Renal cortex interstitium (tissue), 15 donors: Measurements from ENCODE around the gene MAU2. TPM values are rescaled to one million over a fixed set of nuclear protein-coding genes. Genes with fewer than 3 reads are reported as not detected.
A peak's percentile ranks its signal among the peaks of the same experiment; 100 is the strongest.

ENCODE experiments used
- DNase-seq, 11 donors: peaks; one replicate each; pipeline ENCODE4 v3.0.0-alpha.2; 2013; ENCODE audit warnings: low read depth in 9 of 11, low spot score in 4 of 11; ENCODE audit errors: extremely low read depth in 1 of 11
- long read RNA-seq, 16 experiments: transcript quantifications; one replicate each; lab custom pipeline, GENCODE V29; 2026
- polyA plus RNA-seq, 3 donors: library from polyadenylated mRNA; unstranded; fragments of 120-200 nt; gene quantifications; one replicate each; pipeline ENCODE4 v1.2.1, GENCODE V29; 2013; ENCODE audit not compliant: insufficient read length in 3 of 3

Gene MAU2, protein sequence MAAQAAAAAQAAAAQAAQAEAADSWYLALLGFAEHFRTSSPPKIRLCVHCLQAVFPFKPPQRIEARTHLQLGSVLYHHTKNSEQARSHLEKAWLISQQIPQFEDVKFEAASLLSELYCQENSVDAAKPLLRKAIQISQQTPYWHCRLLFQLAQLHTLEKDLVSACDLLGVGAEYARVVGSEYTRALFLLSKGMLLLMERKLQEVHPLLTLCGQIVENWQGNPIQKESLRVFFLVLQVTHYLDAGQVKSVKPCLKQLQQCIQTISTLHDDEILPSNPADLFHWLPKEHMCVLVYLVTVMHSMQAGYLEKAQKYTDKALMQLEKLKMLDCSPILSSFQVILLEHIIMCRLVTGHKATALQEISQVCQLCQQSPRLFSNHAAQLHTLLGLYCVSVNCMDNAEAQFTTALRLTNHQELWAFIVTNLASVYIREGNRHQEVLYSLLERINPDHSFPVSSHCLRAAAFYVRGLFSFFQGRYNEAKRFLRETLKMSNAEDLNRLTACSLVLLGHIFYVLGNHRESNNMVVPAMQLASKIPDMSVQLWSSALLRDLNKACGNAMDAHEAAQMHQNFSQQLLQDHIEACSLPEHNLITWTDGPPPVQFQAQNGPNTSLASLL
- 10 to 100 TPM; 45.0 to 85.6 (median 50.0) TPM for polyA plus RNA-seq
- long read RNA-seq, donor 1 = 0 reads
- long read RNA-seq, donor 2, partial matches to known transcripts = 0 of 1 reads
- long read RNA-seq, donor 2, other reads (novel, unspliced or antisense) = 0 of 1 reads
- long read RNA-seq, donor 3, partial matches to known transcripts = 0 of 8 reads
- long read RNA-seq, donor 3, other reads (novel, unspliced or antisense) = 7 of 8 reads
- long read RNA-seq, donor 4, partial matches to known transcripts = 0 of 5 reads
- long read RNA-seq, donor 4, other reads (novel, unspliced or antisense) = 0 of 5 reads
- long read RNA-seq, donor 5, partial matches to known transcripts = 6 of 13 reads
- long read RNA-seq, donor 5, other reads (novel, unspliced or antisense) = 5 of 13 reads
- long read RNA-seq, donor 6, full-length matches to known transcripts = 3 of 21 reads
- long read RNA-seq, donor 6, partial matches to known transcripts = 18 of 21 reads
- long read RNA-seq, donor 6, other reads (novel, unspliced or antisense) = 0 of 21 reads
- long read RNA-seq, donor 7, partial matches to known transcripts = 26 of 33 reads
- long read RNA-seq, donor 7, other reads (novel, unspliced or antisense) = 6 of 33 reads
- long read RNA-seq, donor 8 = 0 reads
- long read RNA-seq, donor 9, partial matches to known transcripts = 0 of 6 reads
- long read RNA-seq, donor 9, other reads (novel, unspliced or antisense) = 6 of 6 reads
- long read RNA-seq, donor 10, partial matches to known transcripts = 0 of 1 reads
- long read RNA-seq, donor 10, other reads (novel, unspliced or antisense) = 0 of 1 reads
- long read RNA-seq, donor 11, partial matches to known transcripts = 9 of 9 reads
- long read RNA-seq, donor 11, other reads (novel, unspliced or antisense) = 0 of 9 reads
- long read RNA-seq, donor 12 = 0 reads
- long read RNA-seq, donor 13, partial matches to known transcripts = 0 of 9 reads
- long read RNA-seq, donor 13, other reads (novel, unspliced or antisense) = 8 of 9 reads
- long read RNA-seq, donor 14 = 0 reads
- long read RNA-seq, donor 15, partial matches to known transcripts = 0 of 1 reads
- long read RNA-seq, donor 15, other reads (novel, unspliced or antisense) = 0 of 1 reads
- long read RNA-seq, donor 16, partial matches to known transcripts = 0 of 18 reads
- long read RNA-seq, donor 16, other reads (novel, unspliced or antisense) = 17 of 18 reads

DNA sequence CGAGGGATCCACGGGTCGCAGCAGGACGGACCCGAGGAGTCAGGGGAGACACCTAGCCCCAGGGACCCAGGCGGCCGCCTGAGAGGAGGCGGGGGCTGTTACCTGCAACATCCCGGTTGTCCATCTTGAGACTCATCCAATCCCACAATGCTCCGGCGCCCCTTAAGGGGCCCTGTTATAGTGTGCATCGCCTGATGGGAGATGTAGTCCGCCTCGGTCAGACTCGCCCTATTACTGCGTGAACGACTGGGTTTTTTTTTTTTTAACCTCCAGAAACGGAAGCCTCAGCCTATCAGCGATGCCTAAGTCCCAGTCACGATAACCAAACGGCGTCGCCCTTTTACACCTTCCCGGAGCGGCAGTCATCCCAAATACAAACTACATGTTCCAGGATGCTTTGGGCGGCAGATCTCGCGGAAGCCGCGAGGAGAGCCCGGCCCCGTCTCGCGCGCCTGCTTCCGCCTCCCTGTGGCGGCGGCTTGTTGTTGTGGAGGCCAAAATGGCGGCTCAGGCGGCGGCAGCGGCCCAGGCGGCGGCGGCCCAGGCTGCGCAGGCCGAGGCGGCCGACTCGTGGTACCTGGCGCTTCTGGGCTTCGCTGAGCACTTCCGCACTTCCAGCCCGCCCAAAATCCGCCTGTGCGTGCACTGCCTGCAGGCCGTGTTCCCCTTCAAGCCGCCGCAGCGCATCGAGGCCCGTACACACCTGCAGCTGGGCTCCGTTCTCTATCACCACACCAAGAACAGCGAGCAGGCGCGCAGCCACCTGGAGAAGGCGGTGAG lies at the start of gene MAU2, which contains the start of gene SUGP1:
TSS of gene MAU2 (plus strand) at position 469 of the 780 bp plus-strand sequence. CDS start at position 500, 31 bp downstream.
TSS of gene SUGP1 (minus strand) at position 149 of the 780 bp plus-strand sequence. CDS start at position 136, 13 bp downstream.
- peak; percentile 79 to 92 (median 87) for DNase-seq

DNA sequence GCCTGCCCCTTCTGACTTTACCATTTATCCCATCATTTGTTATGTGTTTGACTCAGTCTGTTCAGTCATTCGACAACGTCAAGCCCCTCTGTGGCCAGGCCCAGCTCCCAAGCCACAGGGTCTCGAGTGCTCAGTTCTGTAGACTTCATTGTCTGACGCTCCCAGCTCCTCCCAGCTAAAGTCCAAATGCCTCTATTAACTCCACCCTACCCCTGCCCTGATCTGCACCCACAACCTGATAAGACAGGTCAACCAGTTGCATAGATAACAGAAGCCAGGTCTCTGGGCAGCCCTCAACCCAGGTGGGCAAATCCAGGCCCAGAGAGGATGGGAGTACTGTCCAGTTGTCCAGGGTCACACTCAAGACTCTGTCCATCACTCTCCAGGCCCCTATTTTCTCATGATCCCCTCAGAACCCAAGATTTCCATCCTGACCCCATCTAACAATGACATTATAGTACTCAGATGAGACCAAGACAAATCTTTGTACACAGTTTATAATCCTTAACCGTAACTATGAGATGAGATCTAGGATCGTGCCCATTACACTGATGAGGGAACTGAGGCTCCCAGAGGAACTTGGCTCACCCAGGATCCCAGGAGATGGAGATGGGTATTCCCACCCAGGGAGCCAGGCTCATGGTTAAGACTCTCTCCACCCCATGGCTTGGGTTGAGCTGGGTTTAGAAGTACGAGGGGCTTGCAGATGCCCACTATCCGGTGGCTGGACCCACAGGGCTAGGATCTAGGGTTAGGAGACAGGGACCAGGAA lies 48.6 kb upstream of the MAU2 start:
- DNase-seq = no peak

DNA sequence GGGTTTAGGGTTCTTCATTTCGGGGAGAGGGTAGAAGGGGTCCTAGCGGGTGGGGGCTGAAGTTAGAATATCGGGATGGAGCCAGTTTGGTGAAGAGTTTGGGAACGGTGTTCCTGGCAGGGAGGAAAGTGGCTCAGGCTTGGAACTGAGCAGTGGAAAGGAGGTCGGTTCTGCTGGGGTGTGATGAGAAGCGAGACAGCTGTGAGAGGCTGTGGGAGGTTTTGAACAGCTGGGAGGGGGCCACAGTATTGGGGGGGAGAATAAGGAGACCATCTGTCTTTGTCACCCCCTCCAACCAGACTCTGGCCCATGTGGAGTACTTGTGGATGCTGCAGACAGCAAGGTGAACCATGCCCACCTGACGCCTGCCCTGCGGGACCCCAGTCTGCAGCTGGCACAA lies 46.5 kb upstream of the MAU2 start:
- DNase-seq = no peak

DNA sequence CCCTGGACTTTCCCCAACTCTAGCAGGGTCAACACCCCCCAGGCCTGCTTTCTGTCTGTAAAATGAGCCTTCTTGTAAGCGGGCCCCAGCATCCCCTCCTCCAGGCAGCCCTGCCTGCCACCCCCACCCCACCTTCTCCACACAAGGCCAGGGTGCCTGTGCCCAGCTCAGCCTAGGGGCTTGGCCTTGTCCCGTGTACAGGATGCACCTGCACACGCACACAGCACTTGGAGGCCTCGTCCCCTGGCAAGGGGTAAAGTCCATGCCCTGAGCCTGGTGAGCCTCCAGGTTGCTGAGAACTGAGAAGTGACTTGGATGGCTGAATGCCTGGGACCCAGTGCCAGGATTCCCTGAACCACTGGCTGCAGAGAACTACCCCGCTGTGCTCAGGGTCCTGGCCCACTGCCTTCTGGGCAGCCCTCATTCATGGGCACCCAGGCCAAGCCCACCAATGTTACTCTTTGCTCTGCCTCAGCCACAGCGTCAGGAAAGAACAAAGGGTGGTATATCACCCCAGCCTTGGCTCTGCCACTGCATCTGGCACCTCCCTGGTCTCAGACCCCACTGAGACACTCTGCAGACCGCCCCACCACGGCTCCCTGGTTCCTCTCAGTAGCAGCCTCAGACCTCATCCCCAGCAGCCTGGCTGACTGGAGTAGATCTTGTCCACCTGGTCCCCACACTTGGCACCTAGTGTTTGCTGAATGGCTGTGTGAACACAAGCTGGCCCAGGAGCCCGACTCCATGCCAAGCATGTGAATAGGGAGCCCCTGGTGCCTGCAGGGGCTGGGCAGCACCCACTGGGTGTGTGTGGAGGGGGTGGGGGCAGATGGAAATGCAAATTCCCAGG lies 45.7 kb upstream of the MAU2 start:
- no peak for DNase-seq

- DNase-seq = no peak
These were observed 44.2 kb upstream of the MAU2 start for GRCh38 chr19:19276386-19276785.

DNA sequence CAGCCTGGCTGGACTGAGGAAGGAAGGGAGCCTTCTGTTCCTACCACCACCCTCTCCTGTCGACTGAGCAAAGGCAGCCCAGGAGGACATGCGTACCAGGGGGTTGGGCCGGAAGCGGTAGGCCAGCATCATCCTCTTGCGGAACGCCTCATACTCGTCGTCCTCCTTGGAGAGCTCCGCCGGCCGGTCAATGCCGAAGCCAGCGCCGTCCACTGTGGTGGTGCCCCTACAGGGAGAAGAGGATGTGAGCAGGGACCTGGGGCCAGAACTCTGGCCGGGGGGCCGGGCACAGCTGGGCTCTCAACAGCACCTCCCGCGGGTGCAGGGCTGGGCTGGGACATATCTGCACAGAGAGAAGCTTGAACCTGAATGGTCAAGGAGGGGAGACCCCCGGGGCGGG lies 43.8 kb upstream of the MAU2 start:
- DNase-seq = no peak

DNA sequence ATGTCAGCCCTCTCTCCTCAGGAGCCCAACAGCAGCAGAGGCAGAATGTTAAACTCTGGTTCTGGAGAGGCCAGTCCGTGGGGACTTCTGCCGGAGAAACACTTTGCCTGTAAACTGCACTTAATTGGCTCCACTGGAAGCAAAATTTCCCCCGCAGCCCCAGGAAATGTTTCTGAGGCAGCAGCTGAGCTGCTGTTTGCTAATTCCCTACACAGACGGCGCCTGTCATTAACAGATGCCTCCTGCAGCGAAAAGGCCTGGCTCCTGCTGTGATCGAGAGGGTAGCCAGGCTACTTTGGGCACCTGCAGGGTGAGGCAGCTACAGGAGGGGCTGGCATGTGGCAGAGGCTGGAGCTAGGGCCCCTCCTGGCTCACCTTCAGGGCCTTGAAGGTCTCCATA lies 42.3 kb upstream of the MAU2 start:
- DNase-seq = no peak

GRCh38 chr19:19279062-19279612 lies 41.5 kb upstream of the MAU2 start:
- no peak for DNase-seq

- no peak for DNase-seq
These were observed 40.8 kb upstream of the MAU2 start for GRCh38 chr19:19279853-19280252.

- DNase-seq = no peak
These were observed 40.1 kb upstream of the MAU2 start for GRCh38 chr19:19280561-19280960.

DNA sequence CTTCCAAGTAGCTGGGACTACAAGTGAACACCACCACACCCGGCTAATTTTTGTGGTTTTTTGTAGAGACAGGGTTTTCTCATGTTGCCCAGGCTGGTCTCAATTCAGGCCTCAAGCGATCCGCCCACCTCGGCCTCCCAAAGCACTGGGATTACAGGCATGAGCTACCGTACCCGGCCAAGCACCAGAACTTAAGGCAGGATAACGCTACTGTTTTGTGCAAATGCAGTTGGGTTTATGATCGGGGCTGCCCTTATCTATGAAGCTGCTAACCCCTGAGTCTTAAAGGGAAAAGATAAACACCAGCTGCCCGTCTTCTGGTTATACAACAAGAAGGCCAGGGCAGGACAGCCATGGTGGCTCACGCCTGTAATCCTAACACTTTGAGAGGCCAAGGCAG lies 34.9 kb upstream of the MAU2 start:
- no peak for DNase-seq

- no peak for DNase-seq
These were observed 28.0 kb upstream of the MAU2 start for GRCh38 chr19:19292607-19293006.

DNA sequence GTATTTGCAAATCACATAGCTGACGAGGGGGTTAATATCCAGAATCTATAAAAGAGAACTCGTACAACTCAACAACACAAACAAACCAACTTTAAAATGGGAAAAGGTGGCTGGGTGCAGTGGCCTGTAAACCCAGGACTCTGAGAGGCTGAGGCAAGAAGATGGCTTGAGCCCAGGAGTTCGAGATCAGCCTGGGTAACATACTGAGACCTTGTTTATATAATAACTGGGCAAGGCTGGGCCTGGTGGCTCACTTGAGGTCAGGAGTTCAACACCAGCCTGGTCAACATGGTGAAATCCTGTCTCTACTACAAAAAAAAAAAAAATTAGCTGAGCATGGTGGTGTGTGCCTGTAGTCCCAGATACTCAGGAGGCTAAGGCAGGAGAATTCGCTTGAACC lies 25.7 kb upstream of the MAU2 start:
- DNase-seq = no peak

DNA sequence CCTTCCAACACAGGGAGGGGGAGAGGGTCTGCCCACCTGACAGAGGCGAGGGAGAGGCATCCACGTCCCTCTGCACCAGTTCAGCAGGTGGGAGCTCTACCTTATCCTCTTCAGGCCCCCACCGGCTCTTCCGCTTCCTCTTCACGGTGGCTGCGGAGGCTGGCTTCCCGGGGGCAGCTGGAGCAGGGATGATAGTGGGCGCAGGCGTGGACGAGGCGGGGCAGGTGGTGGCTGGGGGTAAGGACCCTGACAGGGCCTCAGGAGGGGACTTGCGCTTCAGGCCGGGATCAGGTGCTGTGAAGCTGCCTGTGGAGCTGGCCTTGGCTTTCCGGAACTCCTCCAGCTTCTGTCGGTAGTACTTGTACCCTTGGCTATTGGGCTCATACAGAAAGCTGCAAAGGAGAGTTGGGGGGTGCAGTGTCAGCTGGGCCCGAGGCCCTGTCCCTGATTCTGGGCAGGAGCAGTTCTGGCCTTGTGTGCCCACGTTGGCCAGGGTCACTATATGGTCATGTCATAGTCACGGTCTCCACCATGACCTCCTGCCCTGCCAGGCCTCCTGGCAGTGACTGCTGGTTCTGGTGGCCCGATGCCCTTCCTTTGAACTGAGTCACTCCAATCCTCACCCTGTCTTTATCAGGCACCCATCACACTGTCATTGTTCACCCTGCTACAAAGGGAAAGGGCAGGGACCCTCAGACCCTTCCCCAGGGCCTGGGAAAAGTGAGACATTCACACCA lies 23.5 kb upstream of the MAU2 start:
- DNase-seq = no peak

DNA sequence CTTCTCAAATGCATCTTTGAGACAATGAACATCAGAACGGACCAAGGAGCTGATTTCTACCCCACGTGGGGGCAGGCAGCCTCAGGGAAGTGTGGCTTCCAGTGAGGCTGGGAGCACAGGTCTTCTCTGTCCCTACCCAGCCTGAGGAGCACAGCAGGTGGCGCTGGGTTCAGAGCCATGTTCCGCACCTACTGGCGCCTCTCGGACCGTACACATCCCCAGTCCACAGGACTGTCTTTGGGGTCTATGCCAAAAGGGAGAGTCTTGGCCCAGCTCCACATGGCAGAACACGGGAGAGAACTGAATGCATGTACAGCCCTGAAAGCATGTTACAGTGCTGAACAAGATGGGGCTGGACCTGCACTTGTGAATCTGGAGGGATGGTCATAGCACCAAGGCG lies 22.9 kb upstream of the MAU2 start:
- no peak for DNase-seq
